IMR-90 (cell line): Measurements from ENCODE around the gene MGAT4C. TPM values are rescaled to one million over a fixed set of nuclear protein-coding genes. Genes with fewer than 3 reads are reported as not detected.

Source experiments
- ATAC-seq: fragments of 200-7000 bp; cut with Tn5 transposase; 2 replicates; pipeline ENCODE4 v1.9.1; 2020; ENCODE audit warnings: low read depth, mild to moderate bottlenecking, moderate library complexity
- BruUV-seq: library from RNA; stranded (reverse); fragments of 400-500 nt; replicated peaks from 2 replicates; lab custom pipeline; 2021; lab: Mats Ljungman, UMichigan
- CTCF ChIA-PET: fragments of 300-600 bp; formaldehyde crosslinking; extraction: SDS; loops from one replicate; lab custom pipeline; 2021; ENCODE audit warnings: antibody characterized with exemption; lab: Yijun Ruan, JAX
- POLR2A ChIA-PET: fragments of 300-600 bp; sonication (Branson Sonifier 250); formaldehyde crosslinking; loops from one replicate; lab custom pipeline; 2022; ENCODE audit warnings: antibody characterized with exemption; ENCODE audit not compliant: unreplicated experiment; lab: Charles Lee
- DNase-seq: peaks from one replicate; pipeline ENCODE4 v3.0.0; 2013
- H2AFZ ChIP-seq: replicated peaks from 2 replicates; pipeline ENCODE3; 2013; ENCODE audit warnings: low read length, mild to moderate bottlenecking; ENCODE audit not compliant: poor library complexity
- H2AK5ac ChIP-seq: 2 replicates; pipeline ENCODE4 v1.6.1; 2013; ENCODE audit warnings: low read depth, low read length, inconsistent platforms
- H2AK9ac ChIP-seq: replicated peaks from 2 replicates; pipeline ENCODE3; 2013; ENCODE audit warnings: mild to moderate bottlenecking, low read depth, low read length, moderate library complexity; ENCODE audit not compliant: poor library complexity
- H2BK120ac ChIP-seq: 2 replicates; pipeline ENCODE4 v1.6.1; 2013; ENCODE audit warnings: low read depth, low read length, inconsistent platforms
- H2BK15ac ChIP-seq: 3 replicates; pipeline ENCODE4 v1.6.1; 2013; ENCODE audit warnings: low read depth, low read length, inconsistent platforms
- H2BK20ac ChIP-seq: 2 replicates; pipeline ENCODE4 v1.6.1; 2013; ENCODE audit warnings: low read depth, mild to moderate bottlenecking, inconsistent platforms, low read length, moderate library complexity
- H2BK5ac ChIP-seq: 2 replicates; pipeline ENCODE4 v1.6.1; 2013; ENCODE audit warnings: mild to moderate bottlenecking, low read depth, low read length, inconsistent platforms; ENCODE audit not compliant: poor library complexity, severe bottlenecking
- H3K14ac ChIP-seq: replicated peaks from 2 replicates; pipeline ENCODE4 v1.6.1; 2013; ENCODE audit warnings: low read depth, low read length, inconsistent platforms
- H3K18ac ChIP-seq: 2 replicates; pipeline ENCODE4 v1.6.1; 2013; ENCODE audit warnings: low read depth, low read length, control low read depth
- H3K23ac ChIP-seq: 2 replicates; pipeline ENCODE4 v1.6.1; 2013; ENCODE audit warnings: low read depth, low read length, inconsistent platforms
- H3K27ac ChIP-seq: 2 replicates; pipeline ENCODE4 v1.5.1; 2013; ENCODE audit warnings: mild to moderate bottlenecking, control low read depth, low read length; ENCODE audit not compliant: insufficient read depth
- H3K27me3 ChIP-seq: 2 replicates; pipeline ENCODE4 v1.6.1; 2013; ENCODE audit warnings: low read length; ENCODE audit not compliant: control insufficient read depth, insufficient read depth
- H3K36me3 ChIP-seq: 2 replicates; pipeline ENCODE4 v1.6.1; 2013; ENCODE audit warnings: low read length, mixed read lengths; ENCODE audit not compliant: control insufficient read depth, insufficient read depth
- H3K4ac ChIP-seq: 2 replicates; pipeline ENCODE4 v1.6.1; 2013; ENCODE audit warnings: low read depth, low read length, inconsistent platforms
- H3K4me1 ChIP-seq: 2 replicates; pipeline ENCODE4 v1.6.1; 2013; ENCODE audit warnings: low read length, mixed read lengths; ENCODE audit not compliant: control insufficient read depth, insufficient read depth
- H3K4me2 ChIP-seq: 2 replicates; pipeline ENCODE4 v1.6.1; 2013; ENCODE audit warnings: low read depth, mild to moderate bottlenecking, control low read depth, low read length, moderate library complexity
- H3K4me3 ChIP-seq: 2 replicates; pipeline ENCODE4 v1.5.1; 2013; ENCODE audit warnings: low read depth, mild to moderate bottlenecking, control low read depth, low read length, moderate library complexity; ENCODE audit not compliant: insufficient read depth
- H3K56ac ChIP-seq: 2 replicates; pipeline ENCODE4 v1.6.1; 2013; ENCODE audit warnings: low read length, inconsistent platforms; ENCODE audit not compliant: insufficient read depth; ENCODE audit errors: extremely low read depth
- H3K79me1 ChIP-seq, 2 experiments: 2 replicates each; pipeline ENCODE4 v1.6.1; 2013; ENCODE audit warnings: low read length in 2 of 2, inconsistent platforms in 1 of 2, low read depth in 1 of 2
- H3K9ac ChIP-seq: 2 replicates; pipeline ENCODE4 v1.6.1; 2013; ENCODE audit warnings: low read depth, low read length, control low read depth
- H3K9me1 ChIP-seq: 2 replicates; pipeline ENCODE4 v1.6.1; 2013; ENCODE audit warnings: low read length, inconsistent platforms; ENCODE audit not compliant: insufficient read depth
- H3K9me3 ChIP-seq: 2 replicates; pipeline ENCODE4 v1.6.1; 2013; ENCODE audit warnings: low read length; ENCODE audit not compliant: control insufficient read depth, insufficient read depth
- H4K20me1 ChIP-seq: 2 replicates; pipeline ENCODE4 v1.6.1; 2013; ENCODE audit warnings: low read length, inconsistent platforms; ENCODE audit not compliant: insufficient read depth
- H4K5ac ChIP-seq: 2 replicates; pipeline ENCODE4 v1.6.1; 2013; ENCODE audit warnings: mild to moderate bottlenecking, low read depth, low read length, control low read depth
- H4K8ac ChIP-seq, 2 experiments: 2 replicates each; pipeline ENCODE4 v1.6.1; 2013; ENCODE audit warnings: low read depth in 2 of 2, low read length in 2 of 2, control low read depth in 1 of 2, inconsistent platforms in 1 of 2
- H4K91ac ChIP-seq: 2 replicates; pipeline ENCODE4 v1.6.1; 2013; ENCODE audit warnings: low read depth, low read length, inconsistent platforms; ENCODE audit not compliant: insufficient read depth
- CHD1 ChIP-seq: IDR thresholded peaks from 2 replicates; pipeline ENCODE4 v1.6.1; 2012; ENCODE audit warnings: low read depth, low read length, improper control_type of control experiment
- CTCF ChIP-seq: conservative IDR thresholded peaks from 2 replicates; pipeline ENCODE4 v1.5.1; 2012; ENCODE audit warnings: mild to moderate bottlenecking, low read depth, low read length, improper control_type of control experiment
- ELK1 ChIP-seq: fragments of 150-350 bp; IDR thresholded peaks from 2 replicates; pipeline ENCODE4 v1.6.1; 2016; ENCODE audit warnings: low read depth, mild to moderate bottlenecking, low read length, moderate library complexity, borderline replicate concordance
- FOS ChIP-seq: fragments of 150-350 bp; IDR thresholded peaks from 2 replicates; pipeline ENCODE4 v1.6.1; 2016; ENCODE audit warnings: low read depth, low read length
- MAFK ChIP-seq: IDR thresholded peaks from 2 replicates; pipeline ENCODE4 v1.6.1; 2012; ENCODE audit warnings: low read depth, low read length, improper control_type of control experiment
- MAZ ChIP-seq: IDR thresholded peaks from 2 replicates; pipeline ENCODE4 v1.6.1; 2012; ENCODE audit warnings: low read depth, mild to moderate bottlenecking, low read length, improper control_type of control experiment, moderate library complexity, borderline replicate concordance
- POLR2A ChIP-seq: IDR thresholded peaks from 2 replicates; pipeline ENCODE4 v1.6.1; 2012; ENCODE audit warnings: mild to moderate bottlenecking, low read depth, low read length
- RCOR1 ChIP-seq: IDR thresholded peaks from 2 replicates; pipeline ENCODE4 v1.6.1; 2012; ENCODE audit warnings: mild to moderate bottlenecking, low read length, improper control_type of control experiment; ENCODE audit not compliant: insufficient replicate concordance
- RFX5 ChIP-seq: IDR thresholded peaks from 2 replicates; pipeline ENCODE4 v1.8.0; 2012; ENCODE audit warnings: low read depth, mild to moderate bottlenecking, low read length, moderate library complexity
- SMC3 ChIP-seq: fragments of 150-350 bp; IDR thresholded peaks from 2 replicates; pipeline ENCODE4 v1.6.1; 2016; ENCODE audit warnings: low read depth, mild to moderate bottlenecking, antibody characterized with exemption, low read length, moderate library complexity
- USF2 ChIP-seq: fragments of 150-350 bp; IDR thresholded peaks from 2 replicates; pipeline ENCODE4 v1.6.1; 2017; ENCODE audit warnings: mild to moderate bottlenecking, antibody characterized with exemption, low read length, low read depth
- WGBS, 2 experiments: methylation state at CpG; one replicate each; pipeline versions ENCODE4 v1.1.5 to v1.1.7; 2013; ENCODE audit warnings: missing lambda C conversion rate in 2 of 2; ENCODE audit not compliant: insufficient read length in 1 of 2; ENCODE audit errors: extremely low coverage in 2 of 2; 5-methylcytosine and 5-hydroxymethylcytosine counted together
- dilution Hi-C: fragments of 300-500 bp; cut with HindIII; formaldehyde crosslinking; loops from one replicate; pipeline ENCODE4 v1.14.3; 2018; ENCODE audit warnings: low sequenced_read_pairs; ENCODE audit not compliant: unreplicated experiment
- in situ Hi-C: fragments of 300-500 bp; cut with MboI; formaldehyde crosslinking; loops from 3 replicates; pipeline ENCODE4 v1.14.3; 2019; ENCODE audit warnings: low sequenced_read_pairs, inconsistent platforms, mixed read lengths
- intact Hi-C: fragments of 100-400 bp; cut with micrococcal nuclease; formaldehyde crosslinking; loops from 2 replicates; pipeline ENCODE4 v1.10.0; 2022
- polyA plus RNA-seq, 3 experiments: library from polyadenylated mRNA; depleted of rRNA; stranded (reverse); fragments of >200 nt; gene quantifications; 2 replicates each; pipeline ENCODE4 v1.2.3, GENCODE V29; 2012; ENCODE audit warnings: low replicate concordance in 1 of 3
- total RNA-seq: library from RNA; depleted of rRNA; stranded (reverse); fragments of >200 nt; gene quantifications from 2 replicates; pipeline ENCODE4 v1.2.3, GENCODE V29; 2012

The MGAT4C gene
- total and polyA plus RNA-seq, 2 of the 4 experiments (the other 2 are of a cell fraction), result not detected

- Histone ChIP-seq H2BK120ac (0 out of 2 replicates have a peak overlapping the region, but pooled peaks have one; percentile 22), H2BK15ac (no peak overlapping the region), H3K18ac (no peak overlapping the region), H4K8ac (no peak overlapping the region), H2BK20ac (no peak overlapping the region), H3K36me3 (no peaks in the 10 kb centered on the region), H4K91ac (no peak overlapping the region), H2AFZ (no peak overlapping the region), H3K4me2 (no peak overlapping the region), H3K4me3 (no peak overlapping the region), H4K5ac (no peak overlapping the region), H2AK9ac (no peak overlapping the region), H3K79me1 (no peaks in the 10 kb centered on the region), H2AK5ac (no peak overlapping the region), H3K23ac (no peak overlapping the region), H3K27ac (no peak overlapping the region), H2BK5ac (no peak overlapping the region), H3K56ac (no peak overlapping the region), H3K27me3 (no peaks in the 10 kb centered on the region), H3K4ac (no peak overlapping the region), H3K9me1 (no peaks in the 10 kb centered on the region), H4K20me1 (no peaks in the 10 kb centered on the region), H3K9me3 (no peaks in the 10 kb centered on the region), H3K9ac (no peak overlapping the region), H3K14ac (no peak overlapping the region), H3K4me1 (no peaks in the 10 kb centered on the region)
- WGBS, 2 experiments, result no CpG with 5 or more reads among the region's 1 CpG
- DNase-seq (no peak), ATAC-seq (no peak)
- no TSS peak for BruUV-seq
- no peak for TF ChIP-seq FOS
- TF ChIP-seq MAFK, result no peak
- no peak for TF ChIP-seq USF2
- TF ChIP-seq POLR2A, result no peak
- TF ChIP-seq RCOR1, result no peak
- no peak for TF ChIP-seq SMC3
- TF ChIP-seq MAZ, result no peak
- TF ChIP-seq ELK1, result no peak
- no peak for TF ChIP-seq RFX5
- no peak for TF ChIP-seq CHD1
- no peak for TF ChIP-seq CTCF
- CTCF ChIA-PET, result no interaction called here
- dilution Hi-C loops, result no loop called here
- in situ Hi-C loops, result no loop called here
- intact Hi-C loops, result no loop called here
- POLR2A ChIA-PET, result no interaction called here
Observed at GRCh38 chr12:86249276-86249675, 6.9 kb downstream of the MGAT4C start.
